Measurements from ENCODE around the gene CTRB2.
"Not testable (repeated sequence)": the region's sequence is repeated elsewhere in the genome, so short reads cannot be mapped to it uniquely, and the experiment has no call there.

CTRB2 gene

DNA sequence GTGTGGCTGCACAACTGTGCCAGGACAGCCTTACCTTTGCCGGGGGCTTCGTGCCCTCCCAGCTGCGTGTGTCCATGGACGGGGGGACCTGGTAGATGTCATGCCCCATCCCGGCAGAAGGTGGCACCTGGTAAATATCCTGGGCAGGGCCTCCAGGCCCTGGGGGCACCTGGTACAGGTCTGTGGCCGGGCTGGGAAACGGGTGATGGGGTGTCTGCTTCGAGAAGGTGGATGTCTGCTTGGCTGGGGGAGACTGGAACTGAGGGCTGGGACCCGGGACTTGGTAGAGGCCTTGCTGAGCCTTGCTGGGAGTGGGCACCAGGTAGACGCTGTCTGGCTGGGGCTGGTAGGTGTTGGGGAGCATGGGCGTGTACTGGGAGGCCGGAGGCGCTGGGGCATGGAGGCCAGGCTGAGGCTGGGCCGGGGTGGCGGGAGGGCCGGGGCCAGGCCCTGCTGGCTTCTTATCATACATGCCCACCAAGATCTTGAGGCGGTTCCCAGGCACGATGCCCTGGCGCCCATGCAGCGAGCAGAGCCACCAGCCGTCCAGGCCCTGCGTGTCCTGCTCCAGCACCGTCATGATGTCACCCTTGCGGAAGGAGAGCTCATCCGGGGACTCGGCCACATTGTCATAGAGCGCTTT, 35.6 kb upstream of the CTRB2 start:
- DNase-seq (ENCODE audit: low read depth in 2 of 2): not testable (repeated sequence)

DNA sequence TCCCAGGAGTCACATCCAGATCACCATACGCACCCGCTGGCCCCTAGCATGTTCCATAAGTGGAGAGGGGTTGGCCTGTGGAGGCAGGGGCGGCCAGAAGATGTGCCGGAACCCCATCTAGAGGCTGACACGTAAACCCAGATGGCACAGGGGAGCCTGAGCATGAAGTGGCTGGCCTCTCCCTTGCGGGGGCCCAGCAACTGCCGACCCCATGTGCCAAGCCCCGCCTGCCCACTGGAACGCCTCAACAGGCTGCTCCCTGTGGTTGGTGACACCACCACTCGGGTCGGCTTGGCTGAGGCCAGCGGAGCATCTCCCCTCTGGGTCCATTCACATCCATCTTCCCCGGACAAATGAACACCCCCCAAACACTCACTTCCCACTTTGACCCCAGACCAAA, 35.0 kb upstream of the CTRB2 start:
- DNase-seq (ENCODE audit: low read depth in 2 of 2): no peak

DNA sequence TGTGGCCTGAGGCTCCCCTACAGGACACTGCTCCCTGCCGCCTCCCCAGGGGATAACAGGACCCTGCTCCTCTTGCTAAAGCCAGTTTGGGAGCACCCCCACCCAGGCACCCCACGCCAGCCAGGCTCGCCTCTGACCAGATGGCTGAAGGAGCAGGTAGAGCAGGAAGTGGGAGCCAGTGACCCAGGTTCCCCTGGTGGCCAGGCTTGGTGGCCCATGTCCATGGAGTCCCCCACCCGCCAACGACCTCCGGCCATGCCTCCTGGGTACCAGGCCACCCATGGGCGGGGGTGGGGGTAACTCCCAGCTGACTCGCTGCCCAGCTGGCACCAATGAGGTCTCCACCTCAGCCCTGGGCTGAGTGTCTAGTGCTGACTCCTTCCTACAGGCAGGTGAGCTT, 34.5 kb upstream of the CTRB2 start:
- no peak for DNase-seq (ENCODE audit: low read depth in 2 of 2)

DNA sequence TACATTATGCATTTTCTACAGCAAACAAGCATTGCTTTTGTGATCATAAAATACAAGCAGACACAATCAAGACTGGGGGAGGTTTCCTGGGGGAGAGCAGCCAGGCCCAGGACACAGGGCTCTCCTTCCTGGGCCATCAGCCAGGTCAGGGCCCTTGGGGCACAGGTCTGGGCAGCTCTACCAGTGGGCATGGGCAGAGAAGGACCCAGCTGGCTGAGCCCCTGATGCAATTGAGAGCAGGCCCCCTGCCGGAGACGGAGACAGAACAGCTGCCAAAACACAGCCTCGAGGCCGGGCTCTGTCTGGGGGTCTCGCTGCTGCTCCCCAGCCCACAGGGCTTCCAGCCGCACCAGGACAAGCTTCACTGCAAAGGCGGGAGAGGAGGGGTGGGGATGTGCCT, 33.7 kb upstream of the CTRB2 start:
- DNase-seq (ENCODE audit: low read depth in 2 of 2): not testable (repeated sequence)

DNA sequence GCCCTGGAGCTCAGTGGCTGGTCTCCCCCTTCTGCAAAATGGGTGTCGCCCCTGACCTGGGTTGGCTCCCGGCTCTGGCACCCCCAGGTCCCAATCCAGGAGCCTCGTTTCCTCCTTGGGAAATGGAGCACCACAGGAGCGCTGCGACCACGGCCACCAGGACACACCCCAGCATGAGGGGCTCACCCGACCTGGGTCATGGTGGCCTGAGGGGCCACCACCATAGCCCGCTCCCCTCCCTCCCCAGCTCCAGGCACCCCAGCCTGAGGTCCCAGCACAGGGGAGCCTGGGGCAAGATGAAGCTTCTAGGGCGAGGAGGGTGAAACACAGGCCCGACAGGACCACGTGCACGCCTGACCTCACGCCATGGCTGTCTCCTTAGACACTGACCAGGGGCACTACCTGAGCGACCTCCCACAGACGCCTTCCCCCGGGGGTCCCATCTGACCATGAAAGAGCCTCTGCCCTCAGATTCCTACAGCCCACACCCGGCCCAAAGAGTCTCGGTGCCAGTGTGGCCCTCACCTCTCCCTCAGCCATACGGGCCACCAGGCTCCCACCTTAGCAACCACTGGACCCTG, 32.7 kb upstream of the CTRB2 start:
- DNase-seq (ENCODE audit: low read depth in 2 of 2): no peak

DNA sequence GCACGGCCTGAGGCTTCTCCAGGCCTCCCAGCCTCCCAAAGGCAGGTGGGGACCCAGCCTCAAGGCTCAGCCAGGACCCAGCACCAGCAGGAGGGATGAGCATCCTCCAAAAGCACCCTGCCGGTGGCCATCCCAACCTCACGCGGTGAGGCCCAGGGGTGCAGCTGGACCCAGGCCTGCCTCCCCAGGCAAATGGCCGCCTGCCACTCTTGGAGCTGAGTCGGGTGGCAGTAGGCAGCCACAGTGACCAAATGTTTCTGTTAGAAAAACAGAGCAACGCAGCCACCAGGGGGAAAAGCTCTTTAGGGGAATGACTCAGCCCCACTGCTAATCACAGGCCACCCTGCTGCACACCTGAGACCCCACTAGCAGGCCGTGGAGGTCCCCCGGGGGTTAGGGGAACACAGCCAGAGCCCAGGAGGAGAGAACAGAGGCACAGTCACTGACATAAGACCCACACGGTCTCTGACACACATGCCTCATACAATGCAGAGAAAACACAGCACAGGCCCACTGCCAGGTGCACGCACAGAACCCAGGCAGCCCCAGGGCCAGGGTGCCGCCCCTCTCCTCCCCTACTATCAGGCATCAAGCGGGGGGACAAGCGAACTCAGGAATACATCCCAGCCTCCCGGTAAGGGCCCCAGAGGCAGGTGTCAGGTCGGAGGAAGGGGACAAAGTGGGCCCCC, 32.0 kb upstream of the CTRB2 start:
- no peak for DNase-seq (ENCODE audit: low read depth in 2 of 2)

DNA sequence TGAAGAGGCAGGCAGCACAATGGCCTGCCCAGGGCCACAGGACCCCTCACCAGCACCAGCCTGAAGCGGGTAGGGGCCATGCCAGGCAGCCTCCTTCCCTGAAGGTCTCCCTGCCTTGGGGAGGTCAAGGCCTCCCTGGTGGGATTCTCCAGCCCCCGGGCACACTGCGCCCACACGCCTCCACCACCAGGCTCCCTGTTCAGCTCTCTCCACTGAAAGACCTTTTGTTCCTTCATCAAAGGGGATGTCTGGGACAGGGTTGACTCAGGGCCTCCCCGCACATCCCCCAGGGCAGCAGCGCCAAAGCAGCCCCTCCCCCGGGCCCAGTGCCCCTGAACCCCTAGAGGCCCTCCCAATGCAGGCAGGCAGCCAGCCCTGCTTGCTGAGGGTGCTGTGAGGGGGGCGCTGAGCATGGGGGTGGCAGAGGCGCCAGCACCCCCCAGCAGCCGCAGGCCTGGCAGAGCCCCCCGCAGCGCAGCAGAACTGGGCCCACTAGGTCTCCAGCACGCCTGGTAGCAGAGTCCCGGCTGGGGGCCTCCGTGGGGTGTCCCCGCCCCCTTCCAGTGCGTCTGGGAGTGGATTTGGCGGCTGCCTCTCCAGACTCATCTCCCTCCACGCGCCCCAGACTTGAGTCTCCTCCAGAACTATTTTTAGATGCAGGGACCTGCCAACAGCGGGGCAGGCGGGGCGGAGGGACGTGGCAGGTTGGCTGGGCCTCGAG, 31.3 kb upstream of the CTRB2 start:
- no peak for DNase-seq (ENCODE audit: low read depth in 2 of 2)

DNA sequence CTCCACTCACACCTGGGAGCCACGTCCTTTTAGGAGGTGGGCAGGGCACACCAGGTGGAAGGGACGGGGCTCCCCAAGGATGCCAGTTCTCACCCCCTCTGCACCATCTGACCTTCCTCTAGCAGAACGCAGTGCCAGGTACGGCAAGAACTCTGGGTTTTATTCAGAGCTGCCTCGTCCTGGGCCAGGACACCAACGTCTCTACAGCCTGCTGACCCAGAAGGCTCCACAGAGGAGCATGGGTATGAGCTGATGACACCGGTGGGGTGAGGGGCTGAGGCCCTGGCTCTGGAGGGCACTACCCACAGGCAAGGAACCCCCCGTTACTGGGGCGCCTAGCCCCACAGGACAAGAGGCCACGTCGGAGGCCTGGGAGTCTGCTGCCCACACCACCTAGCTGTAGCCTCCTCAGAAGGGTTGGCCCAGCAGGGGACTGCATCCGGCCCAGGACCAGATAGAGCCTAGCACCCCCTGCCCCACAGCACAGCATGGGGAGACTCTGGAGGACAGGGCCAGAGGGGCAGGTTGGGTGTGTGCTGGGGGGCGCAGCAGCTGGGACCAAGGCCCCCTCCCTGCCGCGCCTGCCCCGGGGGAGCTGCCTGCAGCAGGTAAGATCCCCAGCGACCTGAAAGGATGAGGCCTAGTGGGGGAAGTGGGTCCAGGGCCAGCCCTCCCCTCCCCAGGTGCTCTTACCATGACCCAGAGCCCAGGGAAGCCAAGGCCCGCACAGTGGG, 30.6 kb upstream of the CTRB2 start:
- no peak for DNase-seq (ENCODE audit: low read depth in 2 of 2)

DNA sequence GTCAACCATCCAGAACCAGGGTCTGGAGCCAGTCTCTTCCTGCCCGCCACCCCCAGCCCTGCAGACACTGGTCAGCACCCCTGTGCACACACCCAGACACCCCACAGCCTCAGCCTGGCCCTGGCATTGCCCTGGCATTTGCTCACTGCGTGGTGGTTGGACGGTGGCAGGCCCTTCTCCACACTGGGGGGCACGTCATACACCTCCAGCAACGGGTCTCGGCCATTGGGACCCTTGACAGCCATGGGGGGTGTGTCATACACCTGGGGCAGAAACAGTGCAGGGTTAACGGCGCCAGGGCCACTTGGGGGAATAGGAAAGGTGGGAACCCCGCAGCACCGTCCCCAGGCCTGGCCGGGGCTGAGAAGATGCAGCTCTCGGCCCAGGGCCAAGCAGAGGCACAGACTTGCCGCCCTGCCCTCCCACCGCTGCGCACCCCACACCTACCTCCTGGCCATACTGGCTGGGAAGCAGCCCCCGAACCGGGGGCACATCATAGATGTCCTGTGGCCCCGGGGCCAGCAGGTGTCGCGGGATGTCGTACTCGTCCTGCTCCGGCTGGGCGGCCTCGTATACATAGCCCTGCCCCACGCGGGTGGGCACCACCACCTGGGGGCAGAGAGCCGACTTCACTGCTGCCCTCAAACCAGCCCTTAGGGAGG, 29.9 kb upstream of the CTRB2 start:
- DNase-seq (ENCODE audit: low read depth in 2 of 2): no peak

DNA sequence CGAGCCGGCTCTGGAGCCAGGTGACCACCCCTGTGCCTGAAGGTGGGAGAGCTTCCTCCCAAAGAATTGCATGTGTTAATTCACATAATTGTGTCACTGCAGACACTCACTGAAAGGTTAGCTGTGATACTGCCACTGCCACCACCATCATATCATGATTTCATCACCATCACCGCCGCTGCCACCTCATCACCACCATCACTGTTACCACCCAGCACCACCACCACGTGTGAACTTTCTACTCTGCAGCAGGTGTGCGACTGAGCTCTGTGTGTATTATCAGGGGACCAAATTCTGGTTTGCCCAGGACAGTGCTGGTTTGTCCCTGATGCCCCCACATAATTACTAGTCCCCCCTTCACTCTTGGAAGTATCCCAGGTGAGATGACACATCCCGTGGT, 29.3 kb upstream of the CTRB2 start:
- no peak for DNase-seq (ENCODE audit: low read depth in 2 of 2)

DNA sequence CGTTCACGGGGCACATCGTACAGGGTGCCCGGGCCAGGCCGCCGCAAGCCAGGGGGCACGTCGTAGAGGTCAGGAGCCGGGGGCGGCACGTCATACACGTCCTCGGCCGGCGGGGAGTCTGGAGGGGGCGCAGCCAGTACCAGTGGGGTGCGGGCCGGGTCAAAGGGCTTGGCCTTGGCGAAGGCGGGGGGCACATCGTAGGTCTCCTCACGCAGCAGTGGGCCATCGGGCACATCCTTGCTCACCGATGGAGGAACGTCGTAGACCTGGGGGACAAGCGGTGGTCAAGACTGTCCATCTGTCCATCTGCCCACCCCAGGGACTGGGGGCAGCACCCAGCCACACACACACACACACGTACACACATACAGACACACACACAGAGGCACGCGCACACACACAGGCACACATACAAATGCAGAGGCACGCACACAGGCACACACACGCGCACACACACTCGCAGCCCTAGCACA, 28.8 kb upstream of the CTRB2 start:
- DNase-seq (ENCODE audit: low read depth in 2 of 2): no peak

DNA sequence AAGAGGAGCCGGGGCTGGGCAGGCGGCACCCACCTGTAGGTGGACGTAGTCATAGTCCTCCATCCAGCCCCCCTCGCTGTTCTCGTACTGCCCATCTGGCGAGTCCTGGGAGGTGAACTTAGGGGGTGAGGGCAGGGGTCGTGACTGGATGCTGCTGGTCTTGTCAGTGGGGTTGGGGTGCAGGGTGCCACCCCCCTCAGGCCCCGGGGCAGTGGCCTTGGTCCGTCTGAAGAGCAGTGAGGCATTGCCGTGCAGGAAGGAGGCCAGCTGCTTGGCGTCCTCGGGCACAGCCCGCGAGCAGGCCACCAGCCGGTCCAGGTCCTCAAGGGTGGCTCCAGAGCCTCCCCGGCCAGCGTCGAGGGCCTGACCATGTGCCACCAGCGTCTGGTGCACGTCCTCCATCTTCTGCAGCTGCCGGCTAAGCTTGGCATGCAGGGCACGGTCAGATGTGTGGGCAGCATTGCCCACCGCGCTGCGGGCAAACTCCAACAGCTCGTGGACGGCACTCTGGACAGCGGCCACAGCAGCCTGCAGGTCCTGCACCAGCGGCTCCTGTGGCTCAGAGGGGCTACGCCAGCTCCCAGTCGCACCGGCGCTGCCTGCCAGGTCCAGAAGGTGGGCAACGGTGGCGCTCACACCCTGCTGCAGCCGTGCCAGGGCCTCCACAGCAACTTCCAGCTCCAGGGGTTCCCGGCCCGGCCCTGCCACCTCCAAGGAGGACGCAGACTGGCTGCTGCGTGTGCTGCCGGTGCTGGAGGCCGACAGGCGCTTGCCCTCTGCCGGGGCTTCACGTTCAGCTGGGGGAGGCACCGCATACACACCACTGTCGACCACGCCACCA, 28.1 kb upstream of the CTRB2 start:
- no peak for DNase-seq (ENCODE audit: low read depth in 2 of 2)

DNA sequence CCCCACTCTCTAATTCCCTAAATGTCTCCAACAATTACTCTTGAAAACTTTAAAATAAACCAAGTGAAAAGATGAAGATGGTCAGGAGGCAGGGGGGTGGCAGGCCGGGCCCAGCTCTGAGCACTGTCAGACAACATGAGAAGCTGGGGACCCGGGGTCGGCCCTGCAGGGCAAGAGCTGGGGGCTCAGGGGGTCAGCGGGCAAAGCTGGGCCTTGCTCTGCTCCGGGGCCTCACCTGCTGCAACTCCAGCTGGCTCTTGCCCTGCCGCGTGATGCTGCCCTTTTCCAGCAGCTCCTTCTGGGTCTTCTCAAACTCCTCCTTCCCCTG, 26.6 kb upstream of the CTRB2 start:
- DNase-seq (ENCODE audit: low read depth in 2 of 2): no peak

DNA sequence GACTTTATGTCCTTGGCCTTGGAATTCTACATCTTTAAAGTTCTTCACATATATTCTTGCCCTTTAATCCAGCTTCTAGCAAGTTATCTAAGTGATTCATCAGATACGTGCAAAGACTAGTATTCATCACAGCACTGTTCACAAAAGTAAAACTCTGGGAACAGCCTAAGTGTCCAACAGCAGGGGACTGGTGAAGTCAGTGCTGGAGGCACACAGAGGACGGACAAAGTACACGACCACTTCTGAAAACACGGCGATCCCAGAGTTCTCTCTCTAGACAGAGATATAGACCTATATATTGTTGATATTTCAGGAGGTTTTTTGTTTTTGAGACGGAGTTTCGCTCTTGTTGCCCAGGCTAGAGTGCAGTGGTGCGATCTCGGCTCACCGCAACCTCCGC, 24.6 kb upstream of the CTRB2 start:
- DNase-seq (ENCODE audit: low read depth in 2 of 2): no peak

DNA sequence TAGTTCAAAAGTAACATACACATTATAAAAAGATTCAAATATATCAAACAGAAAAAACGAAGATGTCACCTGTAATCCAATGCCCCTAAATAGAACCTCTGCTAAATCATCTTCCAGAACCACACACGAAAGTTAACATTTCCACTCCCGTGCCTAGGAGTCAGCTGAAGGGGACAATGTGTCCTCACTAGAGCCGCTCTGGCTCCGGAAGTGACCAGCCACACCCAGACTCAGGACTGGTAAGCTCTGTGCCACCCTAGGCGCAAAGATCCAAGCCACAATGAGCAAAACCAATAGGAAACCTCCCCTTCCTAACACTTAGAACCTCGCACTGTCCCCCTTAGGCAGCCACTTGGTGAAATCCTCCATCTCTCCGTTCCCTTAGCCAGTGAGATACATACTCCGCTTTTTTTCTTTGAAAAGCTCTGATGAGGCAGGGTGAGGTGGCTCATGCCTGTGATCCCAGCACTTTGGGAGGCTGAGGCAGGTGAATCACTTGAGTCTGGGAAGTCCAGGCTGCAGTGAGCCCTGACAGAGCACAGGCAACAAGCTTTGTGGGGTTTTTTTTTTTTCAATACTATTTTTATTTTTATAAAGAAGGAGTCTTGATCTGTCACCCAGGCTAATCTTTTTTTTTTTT, 23.6 kb upstream of the CTRB2 start:
- no peak for DNase-seq (ENCODE audit: low read depth in 2 of 2)

DNA sequence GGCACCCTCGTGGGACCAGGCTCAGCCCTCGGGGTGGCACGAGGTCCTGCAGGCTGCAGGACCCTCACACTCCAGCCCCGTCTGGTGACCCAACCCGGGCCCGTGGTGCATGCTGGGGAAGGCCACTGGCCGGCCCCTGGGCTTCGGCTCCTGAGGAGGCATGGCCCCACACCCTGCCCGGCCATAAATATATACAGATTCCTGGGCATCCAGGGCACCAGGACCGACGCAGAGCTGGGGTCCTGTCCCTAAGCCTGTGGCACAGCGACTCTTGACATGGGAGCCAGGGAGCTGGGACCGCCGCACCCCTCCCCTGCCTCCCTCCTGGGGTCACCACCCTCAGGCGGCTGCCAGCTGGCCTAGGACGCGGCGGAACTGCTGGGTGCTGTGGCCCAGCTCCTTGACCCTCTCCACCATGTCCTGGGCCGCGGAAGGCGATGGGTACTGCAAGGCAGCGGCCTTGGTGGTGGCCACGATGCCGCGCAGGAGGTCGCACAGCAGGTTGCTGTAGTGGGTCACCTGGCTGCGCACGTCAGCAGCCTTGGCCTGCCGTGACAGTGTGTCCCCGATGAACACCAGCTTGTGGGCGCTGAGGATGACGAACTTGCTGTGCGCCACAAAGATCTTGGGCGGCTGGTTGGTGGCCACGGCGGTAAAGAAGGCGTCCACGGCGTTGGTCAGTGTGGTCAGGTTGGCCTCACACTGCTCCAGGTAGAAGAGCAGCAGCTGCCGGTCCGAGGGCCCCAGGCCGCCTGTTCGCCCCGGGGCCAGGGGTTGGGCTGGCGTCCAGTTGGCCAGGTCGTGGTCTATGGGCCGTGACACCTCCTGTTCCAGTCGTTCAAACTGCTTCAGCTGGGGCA, 22.4 kb upstream of the CTRB2 start:
- DNase-seq (ENCODE audit: low read depth in 2 of 2): no peak

DNA sequence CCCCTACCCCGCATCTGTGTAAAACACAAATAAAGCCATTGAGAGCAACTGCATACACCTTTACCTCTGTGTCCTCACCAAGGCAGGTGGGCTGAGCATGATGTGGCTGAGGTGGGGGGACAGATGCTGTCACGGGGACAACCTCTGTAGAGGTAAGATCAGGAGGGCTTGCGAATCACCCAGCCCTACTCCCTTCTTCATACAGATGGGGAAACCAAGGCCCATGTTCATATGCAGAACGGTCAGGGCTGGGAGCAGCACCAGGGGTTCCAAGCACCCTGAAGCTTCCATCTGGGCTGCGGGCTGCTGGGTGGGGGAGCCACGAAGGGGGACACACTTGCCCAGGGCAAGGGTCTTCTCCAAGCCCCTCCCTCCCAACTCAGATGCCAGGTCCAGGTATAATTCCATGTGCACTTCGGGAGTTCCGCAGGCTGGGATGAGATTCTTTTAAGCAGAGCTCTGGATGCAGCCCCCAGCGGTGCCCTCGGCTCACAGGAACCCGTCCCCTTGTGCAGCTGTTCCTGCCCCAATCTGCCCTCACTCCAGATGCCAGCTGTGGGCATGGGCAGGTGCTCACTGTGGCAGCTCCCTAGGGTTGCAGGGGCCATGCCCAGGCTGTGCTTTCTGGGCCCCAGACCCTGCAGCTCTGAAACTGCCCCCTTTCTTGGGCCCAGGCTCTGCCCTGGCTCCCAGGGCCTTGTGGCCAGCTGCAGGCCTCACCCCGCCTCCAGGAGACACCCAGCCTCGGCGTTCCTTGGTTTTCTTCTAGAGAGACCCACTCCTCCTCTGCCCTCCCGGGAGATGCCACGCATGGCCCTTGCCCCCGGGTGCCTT, 21.4 kb upstream of the CTRB2 start:
- no peak for DNase-seq (ENCODE audit: low read depth in 2 of 2)
